ENCODE results near the gene MYL5.
"Not testable (repeated sequence)": the region's sequence is repeated elsewhere in the genome, so short reads cannot be mapped to it uniquely, and the experiment has no call there.

Gene MYL5

DNA sequence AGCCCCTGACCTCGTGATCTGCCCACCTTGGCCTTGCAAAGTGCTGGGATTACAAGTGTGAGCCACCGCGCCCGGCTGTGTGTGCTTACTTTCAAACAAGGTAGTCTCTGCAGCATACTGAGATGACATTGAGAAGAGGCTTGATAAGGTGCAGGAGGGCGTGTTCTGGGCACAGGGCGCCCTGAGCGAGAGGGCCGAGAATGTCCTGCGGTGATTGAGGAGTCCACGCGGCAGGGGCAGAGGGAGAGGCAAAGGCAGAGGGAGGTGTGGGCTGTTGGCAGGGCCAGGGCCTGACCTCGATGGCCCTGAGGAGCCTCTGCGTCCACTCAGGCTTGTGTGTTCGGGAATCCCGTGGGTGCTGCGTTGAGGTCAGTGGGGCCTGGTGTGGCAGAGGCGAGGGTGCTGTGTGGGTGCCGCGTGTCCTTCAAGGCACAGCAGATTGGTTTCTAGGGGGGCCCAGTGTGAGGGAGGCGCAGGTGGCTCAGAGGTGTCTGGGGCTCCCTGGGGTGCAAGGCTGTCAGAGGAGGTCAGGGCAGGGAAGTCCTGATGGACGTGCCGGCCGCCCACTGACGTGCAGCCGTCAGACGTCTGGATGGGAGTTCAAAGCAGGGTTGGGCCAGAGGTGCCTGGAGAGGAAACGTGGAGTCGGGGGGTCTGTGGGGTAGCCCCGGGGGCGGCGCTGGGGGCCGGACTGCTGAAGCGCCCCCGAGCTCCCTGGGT is 43.4 kb downstream of the MYL5 start:
- Histone ChIP-seq H3K4me3 (no peak overlapping the region), H3K27ac (no peak overlapping the region)

GRCh38 chr4:718460-718859 is 44.1 kb downstream of the MYL5 start:
- H3K27ac ChIP-seq: no peak overlapping the region
- no peak overlapping the region for H3K4me3 ChIP-seq

- H3K27ac ChIP-seq: peak overlapping the region in 16 of 21 experiments; percentile 2 to 84 (median 66)
- H3K4me3 ChIP-seq: no peak overlapping the region
Observed at GRCh38 chr4:720111-720860, 45.9 kb downstream of the MYL5 start.

GRCh38 chr4:721261-722168 is 47.2 kb downstream of the MYL5 start:
- H3K4me3 ChIP-seq: no peak overlapping the region
- H3K27ac ChIP-seq: peak overlapping the region in 16 of 21 experiments; percentile 2 to 84 (median 66)

DNA sequence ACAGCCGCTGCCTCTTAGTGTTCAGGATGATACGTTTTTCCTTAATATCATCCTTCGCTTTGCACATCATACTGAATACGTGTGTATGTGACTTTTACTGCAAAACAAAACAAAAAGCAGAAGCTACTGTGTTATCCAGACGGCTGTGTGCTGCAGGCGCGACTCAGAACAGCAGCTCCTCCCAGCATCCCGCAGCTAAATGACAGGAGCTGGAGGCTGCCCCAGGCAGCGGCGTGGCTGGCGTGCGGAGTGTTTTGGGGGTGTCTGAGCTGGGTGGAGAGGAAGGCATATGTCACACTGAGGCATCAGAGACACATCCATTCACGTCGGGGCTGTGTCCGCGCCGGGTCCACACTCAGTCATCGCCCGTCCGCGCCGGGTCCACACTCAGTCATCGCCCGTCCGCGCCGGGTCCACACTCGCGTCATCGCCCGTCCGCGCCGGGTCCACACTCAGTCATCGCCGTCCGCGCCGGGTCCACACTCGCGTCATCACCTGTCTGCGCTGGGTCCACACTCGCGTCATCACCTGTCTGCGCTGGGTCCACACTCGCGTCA is 47.9 kb downstream of the MYL5 start:
- peak overlapping the region in 3 of 21 experiments; percentile 50 to 74 (median 72) for H3K27ac ChIP-seq

GRCh38 chr4:722851-723360 is 48.6 kb downstream of the MYL5 start:
- Histone ChIP-seq H3K27ac (no peak overlapping the region), H3K4me3 (no peak overlapping the region)

More for the DNA sequence above, 47.9 kb downstream of the MYL5 start:
- no peak overlapping the region for H3K4me3 ChIP-seq

DNA sequence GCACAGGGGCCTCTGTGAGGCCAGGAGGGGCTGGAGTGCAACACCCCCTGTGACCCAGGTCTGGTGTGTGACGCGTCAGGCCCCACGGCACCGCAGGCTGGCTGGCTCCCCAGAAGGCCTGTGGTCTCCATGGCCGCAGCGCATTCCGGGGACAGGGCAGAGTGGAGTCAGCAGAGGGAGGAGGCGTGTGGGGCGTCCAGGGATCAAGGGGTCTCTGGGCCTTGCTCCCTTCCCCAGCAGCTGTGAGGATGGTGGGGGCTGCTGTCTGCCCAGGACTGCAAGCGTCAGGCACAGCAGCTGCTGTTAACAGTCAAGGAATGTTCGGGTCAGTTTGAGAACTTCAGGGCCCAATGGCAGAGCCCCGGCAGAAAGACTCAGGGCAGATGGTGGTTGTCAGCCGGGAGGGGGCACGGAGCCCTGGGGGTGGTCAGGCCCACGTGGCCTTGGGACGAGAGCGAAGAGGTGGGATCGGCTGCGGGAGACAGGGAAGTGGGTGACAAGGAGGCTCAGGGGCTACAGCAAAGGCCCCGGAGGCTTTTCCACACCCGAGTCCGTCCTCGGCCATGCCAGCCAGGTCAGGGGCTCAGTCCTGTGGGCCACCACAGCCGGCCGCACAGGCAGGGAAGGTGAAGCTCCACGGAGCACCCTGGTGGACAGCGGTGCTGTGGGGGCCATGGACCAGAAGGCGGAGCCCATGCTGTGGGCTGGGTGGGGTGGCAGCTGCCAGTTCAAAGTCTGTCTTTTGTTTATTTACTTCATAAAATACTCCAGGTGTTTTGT is 49.6 kb downstream of the MYL5 start:
- H3K27ac ChIP-seq: no peak overlapping the region
- H3K4me3 ChIP-seq: no peak overlapping the region

DNA sequence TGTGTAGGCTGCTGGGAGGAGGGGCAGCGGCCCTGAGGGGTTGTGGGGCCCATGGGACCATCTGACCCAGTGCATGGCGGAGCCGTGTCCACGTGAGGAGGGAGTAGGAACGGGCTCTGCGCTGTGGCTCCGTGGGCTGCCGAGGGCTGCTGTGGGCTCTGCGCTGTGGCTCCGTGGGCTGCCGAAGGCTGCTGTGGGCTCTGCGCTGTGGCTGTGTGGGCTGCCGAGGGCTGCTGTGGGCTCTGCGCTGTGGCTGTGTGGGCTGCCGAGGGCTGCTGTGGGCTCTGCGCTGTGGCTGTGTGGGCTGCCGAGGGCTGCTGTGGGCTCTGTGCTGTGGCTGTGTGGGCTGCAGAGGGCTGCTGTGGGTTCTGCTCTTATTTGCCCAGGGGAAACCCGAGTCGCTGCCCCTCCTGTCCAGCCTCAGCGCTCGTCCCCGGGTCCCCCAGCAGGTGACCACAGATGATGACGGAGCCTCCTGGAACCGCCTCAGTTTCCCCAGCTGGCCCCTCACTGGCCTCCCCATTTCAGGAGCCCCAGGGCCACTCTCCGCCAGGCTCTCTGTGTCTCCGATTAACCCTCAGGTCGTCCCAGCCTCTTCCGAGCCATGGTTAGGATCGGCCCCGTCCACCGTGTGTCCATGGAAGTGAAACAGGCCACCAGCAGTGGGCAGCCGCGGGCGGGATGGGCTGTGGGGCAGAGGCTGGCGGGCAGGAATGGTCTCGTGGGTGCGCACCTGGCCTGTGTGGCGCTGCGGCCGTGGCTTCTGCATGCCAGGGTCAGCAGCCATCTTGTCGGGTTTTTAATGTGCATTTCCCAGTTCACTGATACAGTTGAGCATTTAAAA is 51.3 kb downstream of the MYL5 start:
- H3K27ac ChIP-seq: peak overlapping the region in 15 of 21 experiments; percentile 1 to 73 (median 35)
- H3K4me3 ChIP-seq: no peak overlapping the region

DNA sequence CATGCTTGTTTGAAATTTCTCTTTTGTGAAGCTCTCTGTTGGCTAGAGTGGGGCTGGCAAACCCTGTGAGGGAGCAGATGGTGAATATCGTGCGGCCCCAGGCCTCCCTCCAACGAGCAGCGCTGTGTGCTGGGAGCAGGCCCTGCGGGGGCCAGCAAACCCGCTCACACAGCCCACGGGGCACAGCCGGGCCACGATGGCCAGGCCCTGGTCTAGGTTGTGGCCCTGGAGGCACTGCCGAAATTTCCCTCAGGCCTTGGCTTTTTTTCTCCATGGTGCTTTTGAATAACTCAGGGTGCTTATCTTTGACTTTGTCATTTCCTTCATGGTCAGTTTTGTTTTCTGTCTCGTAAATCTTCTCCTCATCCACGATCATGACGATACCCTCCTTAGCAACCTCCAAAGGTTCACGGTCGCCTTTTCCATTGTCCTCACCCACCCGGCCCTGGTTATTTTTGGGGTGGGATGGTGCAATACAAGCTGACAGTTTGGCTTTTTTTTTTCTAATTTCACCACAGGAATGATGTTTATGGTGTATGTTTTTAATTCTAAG is 52.0 kb downstream of the MYL5 start:
- peak overlapping the region in 17 of 21 experiments; percentile 1 to 73 (median 35) for H3K27ac ChIP-seq
- no peak overlapping the region for H3K4me3 ChIP-seq

DNA sequence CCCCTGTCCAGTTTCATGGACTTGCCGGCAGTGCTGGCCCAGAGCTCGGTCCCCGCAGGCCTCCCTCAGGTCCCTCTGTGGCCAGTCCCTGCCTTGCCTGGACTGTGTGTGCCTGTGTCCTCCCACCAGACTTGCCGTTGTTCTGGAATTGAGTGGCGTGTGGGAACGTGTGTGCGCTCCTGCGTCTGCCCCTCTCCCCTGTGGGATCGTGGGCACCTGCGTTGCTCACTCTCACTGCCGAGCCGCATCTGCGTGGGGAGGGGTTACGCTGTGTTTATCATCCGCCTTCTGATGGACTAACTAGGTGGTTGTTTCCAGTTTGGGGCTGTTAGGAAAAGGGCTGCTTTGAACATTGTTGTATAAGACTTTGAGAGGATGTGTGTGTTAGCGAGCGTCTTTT is 52.5 kb downstream of the MYL5 start:
- no peak overlapping the region for H3K4me3 ChIP-seq
- peak overlapping the region in 7 of 21 experiments; percentile 14 to 62 (median 34) for H3K27ac ChIP-seq

GRCh38 chr4:727576-727975 is 53.2 kb downstream of the MYL5 start:
- Histone ChIP-seq H3K4me3 (no peak overlapping the region), H3K27ac (no peak overlapping the region)

- Histone ChIP-seq H3K27ac (no peak overlapping the region), H3K4me3 (no peak overlapping the region)
Observed at GRCh38 chr4:729336-730315, 55.3 kb downstream of the MYL5 start.

GRCh38 chr4:730511-730910 is 56.2 kb downstream of the MYL5 start:
- no peak overlapping the region for H3K4me3 ChIP-seq

DNA sequence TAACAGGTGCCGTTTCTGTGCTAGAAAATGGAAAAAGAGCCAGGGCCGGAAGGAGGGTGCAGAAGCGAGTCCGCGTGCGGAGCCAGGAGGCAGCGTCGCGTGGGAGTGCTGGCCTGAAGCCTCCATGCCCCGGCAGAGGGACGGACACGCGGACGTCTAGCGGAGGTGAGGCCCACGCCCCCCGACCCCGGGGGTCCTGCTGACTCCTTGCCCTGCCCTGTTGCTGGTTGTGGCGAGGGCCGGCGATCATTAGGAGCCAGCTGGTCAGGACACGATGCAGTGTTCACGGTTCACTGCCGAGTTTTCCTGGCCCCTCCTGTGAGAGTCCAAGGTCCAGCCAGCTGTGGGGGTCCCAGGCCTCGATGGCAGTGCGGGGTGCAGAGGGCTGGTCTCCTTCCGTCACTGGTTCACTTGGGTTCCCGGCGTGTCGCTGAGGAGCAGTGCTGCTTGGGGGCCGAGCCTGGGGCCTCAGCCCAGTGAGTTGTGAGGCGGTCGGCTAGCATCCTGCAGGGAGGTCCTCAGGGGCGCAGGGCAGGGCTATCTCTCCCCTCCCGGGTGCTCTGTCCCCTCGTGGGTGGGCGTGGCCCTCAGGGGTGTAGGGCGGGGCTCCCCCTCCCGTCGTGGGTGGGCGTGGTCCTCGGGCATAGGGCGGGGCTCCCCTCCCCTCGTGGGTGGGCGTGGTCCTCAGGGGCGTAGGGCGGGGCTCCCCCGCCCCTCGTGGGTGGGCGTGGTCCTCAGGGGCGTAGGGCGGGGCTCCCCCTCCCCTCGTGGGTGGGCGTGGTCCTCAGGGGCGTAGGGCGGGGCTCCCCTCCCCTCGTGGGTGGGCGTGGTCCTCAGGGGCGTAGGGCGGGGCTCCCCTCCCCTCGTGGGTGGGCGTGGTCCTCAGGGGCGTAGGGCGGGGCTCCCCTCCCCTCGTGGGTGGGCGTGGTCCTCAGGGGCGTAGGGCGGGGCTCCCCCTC is 56.9 kb downstream of the MYL5 start:
- H3K4me3 ChIP-seq, H3K27ac ChIP-seq: not testable (repeated sequence)

More at GRCh38 chr4:730511-730910, 56.2 kb downstream of the MYL5 start:
- no peak overlapping the region for H3K27ac ChIP-seq
